IMR-90 (cell line): ENCODE results near the gene PID1. TPM values are rescaled to one million over a fixed set of nuclear protein-coding genes. Genes with fewer than 3 reads are reported as not detected.

Source experiments
- ATAC-seq: fragments of 200-7000 bp; cut with Tn5 transposase; 2 replicates; pipeline ENCODE4 v1.9.1; 2020; ENCODE audit warnings: low read depth, mild to moderate bottlenecking, moderate library complexity
- BruUV-seq: library from RNA; stranded (reverse); fragments of 400-500 nt; replicated peaks from 2 replicates; lab custom pipeline; 2021; lab: Mats Ljungman, UMichigan
- CTCF ChIA-PET: fragments of 300-600 bp; formaldehyde crosslinking; extraction: SDS; loops from one replicate; lab custom pipeline; 2021; ENCODE audit warnings: antibody characterized with exemption; lab: Yijun Ruan, JAX
- POLR2A ChIA-PET: fragments of 300-600 bp; sonication (Branson Sonifier 250); formaldehyde crosslinking; loops from one replicate; lab custom pipeline; 2022; ENCODE audit warnings: antibody characterized with exemption; ENCODE audit not compliant: unreplicated experiment; lab: Charles Lee
- DNase-seq: peaks from one replicate; pipeline ENCODE4 v3.0.0; 2013
- H2AFZ ChIP-seq: replicated peaks from 2 replicates; pipeline ENCODE3; 2013; ENCODE audit warnings: low read length, mild to moderate bottlenecking; ENCODE audit not compliant: poor library complexity
- H2AK5ac ChIP-seq: 2 replicates; pipeline ENCODE4 v1.6.1; 2013; ENCODE audit warnings: low read depth, low read length, inconsistent platforms
- H2AK9ac ChIP-seq: replicated peaks from 2 replicates; pipeline ENCODE3; 2013; ENCODE audit warnings: mild to moderate bottlenecking, low read depth, low read length, moderate library complexity; ENCODE audit not compliant: poor library complexity
- H2BK120ac ChIP-seq: 2 replicates; pipeline ENCODE4 v1.6.1; 2013; ENCODE audit warnings: low read depth, low read length, inconsistent platforms
- H2BK15ac ChIP-seq: 3 replicates; pipeline ENCODE4 v1.6.1; 2013; ENCODE audit warnings: low read depth, low read length, inconsistent platforms
- H2BK20ac ChIP-seq: 2 replicates; pipeline ENCODE4 v1.6.1; 2013; ENCODE audit warnings: low read depth, mild to moderate bottlenecking, inconsistent platforms, low read length, moderate library complexity
- H2BK5ac ChIP-seq: 2 replicates; pipeline ENCODE4 v1.6.1; 2013; ENCODE audit warnings: mild to moderate bottlenecking, low read depth, low read length, inconsistent platforms; ENCODE audit not compliant: poor library complexity, severe bottlenecking
- H3K14ac ChIP-seq: replicated peaks from 2 replicates; pipeline ENCODE4 v1.6.1; 2013; ENCODE audit warnings: low read depth, low read length, inconsistent platforms
- H3K18ac ChIP-seq: 2 replicates; pipeline ENCODE4 v1.6.1; 2013; ENCODE audit warnings: low read depth, low read length, control low read depth
- H3K23ac ChIP-seq: 2 replicates; pipeline ENCODE4 v1.6.1; 2013; ENCODE audit warnings: low read depth, low read length, inconsistent platforms
- H3K27ac ChIP-seq: 2 replicates; pipeline ENCODE4 v1.5.1; 2013; ENCODE audit warnings: mild to moderate bottlenecking, control low read depth, low read length; ENCODE audit not compliant: insufficient read depth
- H3K27me3 ChIP-seq: 2 replicates; pipeline ENCODE4 v1.6.1; 2013; ENCODE audit warnings: low read length; ENCODE audit not compliant: control insufficient read depth, insufficient read depth
- H3K36me3 ChIP-seq: 2 replicates; pipeline ENCODE4 v1.6.1; 2013; ENCODE audit warnings: low read length, mixed read lengths; ENCODE audit not compliant: control insufficient read depth, insufficient read depth
- H3K4ac ChIP-seq: 2 replicates; pipeline ENCODE4 v1.6.1; 2013; ENCODE audit warnings: low read depth, low read length, inconsistent platforms
- H3K4me1 ChIP-seq: 2 replicates; pipeline ENCODE4 v1.6.1; 2013; ENCODE audit warnings: low read length, mixed read lengths; ENCODE audit not compliant: control insufficient read depth, insufficient read depth
- H3K4me2 ChIP-seq: 2 replicates; pipeline ENCODE4 v1.6.1; 2013; ENCODE audit warnings: low read depth, mild to moderate bottlenecking, control low read depth, low read length, moderate library complexity
- H3K4me3 ChIP-seq: 2 replicates; pipeline ENCODE4 v1.5.1; 2013; ENCODE audit warnings: low read depth, mild to moderate bottlenecking, control low read depth, low read length, moderate library complexity; ENCODE audit not compliant: insufficient read depth
- H3K56ac ChIP-seq: 2 replicates; pipeline ENCODE4 v1.6.1; 2013; ENCODE audit warnings: low read length, inconsistent platforms; ENCODE audit not compliant: insufficient read depth; ENCODE audit errors: extremely low read depth
- H3K79me1 ChIP-seq, 2 experiments: 2 replicates each; pipeline ENCODE4 v1.6.1; 2013; ENCODE audit warnings: low read length in 2 of 2, inconsistent platforms in 1 of 2, low read depth in 1 of 2
- H3K9ac ChIP-seq: 2 replicates; pipeline ENCODE4 v1.6.1; 2013; ENCODE audit warnings: low read depth, low read length, control low read depth
- H3K9me1 ChIP-seq: 2 replicates; pipeline ENCODE4 v1.6.1; 2013; ENCODE audit warnings: low read length, inconsistent platforms; ENCODE audit not compliant: insufficient read depth
- H3K9me3 ChIP-seq: 2 replicates; pipeline ENCODE4 v1.6.1; 2013; ENCODE audit warnings: low read length; ENCODE audit not compliant: control insufficient read depth, insufficient read depth
- H4K20me1 ChIP-seq: 2 replicates; pipeline ENCODE4 v1.6.1; 2013; ENCODE audit warnings: low read length, inconsistent platforms; ENCODE audit not compliant: insufficient read depth
- H4K5ac ChIP-seq: 2 replicates; pipeline ENCODE4 v1.6.1; 2013; ENCODE audit warnings: mild to moderate bottlenecking, low read depth, low read length, control low read depth
- H4K8ac ChIP-seq, 2 experiments: 2 replicates each; pipeline ENCODE4 v1.6.1; 2013; ENCODE audit warnings: low read depth in 2 of 2, low read length in 2 of 2, control low read depth in 1 of 2, inconsistent platforms in 1 of 2
- H4K91ac ChIP-seq: 2 replicates; pipeline ENCODE4 v1.6.1; 2013; ENCODE audit warnings: low read depth, low read length, inconsistent platforms; ENCODE audit not compliant: insufficient read depth
- CEBPB ChIP-seq: IDR thresholded peaks from 2 replicates; pipeline ENCODE4 v1.6.1; 2012; ENCODE audit warnings: low read depth, low read length, improper control_type of control experiment
- CHD1 ChIP-seq: IDR thresholded peaks from 2 replicates; pipeline ENCODE4 v1.6.1; 2012; ENCODE audit warnings: low read depth, low read length, improper control_type of control experiment
- MAZ ChIP-seq: IDR thresholded peaks from 2 replicates; pipeline ENCODE4 v1.6.1; 2012; ENCODE audit warnings: low read depth, mild to moderate bottlenecking, low read length, improper control_type of control experiment, moderate library complexity, borderline replicate concordance
- NFE2L2 ChIP-seq: fragments of 150-350 bp; IDR thresholded peaks from 2 replicates; pipeline ENCODE4 v1.6.1; 2016; ENCODE audit warnings: low read depth, mild to moderate bottlenecking, low read length
- RAD21 ChIP-seq: IDR thresholded peaks from 2 replicates; pipeline ENCODE4 v1.6.1; 2012; ENCODE audit warnings: low read length, improper control_type of control experiment
- RCOR1 ChIP-seq: IDR thresholded peaks from 2 replicates; pipeline ENCODE4 v1.6.1; 2012; ENCODE audit warnings: mild to moderate bottlenecking, low read length, improper control_type of control experiment; ENCODE audit not compliant: insufficient replicate concordance
- RFX5 ChIP-seq: IDR thresholded peaks from 2 replicates; pipeline ENCODE4 v1.8.0; 2012; ENCODE audit warnings: low read depth, mild to moderate bottlenecking, low read length, moderate library complexity
- WGBS, 2 experiments: methylation state at CpG; one replicate each; pipeline versions ENCODE4 v1.1.5 to v1.1.7; 2013; ENCODE audit warnings: missing lambda C conversion rate in 2 of 2; ENCODE audit not compliant: insufficient read length in 1 of 2; ENCODE audit errors: extremely low coverage in 2 of 2; 5-methylcytosine and 5-hydroxymethylcytosine counted together
- dilution Hi-C: fragments of 300-500 bp; cut with HindIII; formaldehyde crosslinking; loops from one replicate; pipeline ENCODE4 v1.14.3; 2018; ENCODE audit warnings: low sequenced_read_pairs; ENCODE audit not compliant: unreplicated experiment
- in situ Hi-C: fragments of 300-500 bp; cut with MboI; formaldehyde crosslinking; loops from 3 replicates; pipeline ENCODE4 v1.14.3; 2019; ENCODE audit warnings: low sequenced_read_pairs, inconsistent platforms, mixed read lengths
- intact Hi-C: fragments of 100-400 bp; cut with micrococcal nuclease; formaldehyde crosslinking; loops from 2 replicates; pipeline ENCODE4 v1.10.0; 2022
- polyA plus RNA-seq, 3 experiments: library from polyadenylated mRNA; depleted of rRNA; stranded (reverse); fragments of >200 nt; gene quantifications; 2 replicates each; pipeline ENCODE4 v1.2.3, GENCODE V29; 2012; ENCODE audit warnings: low replicate concordance in 1 of 3
- total RNA-seq: library from RNA; depleted of rRNA; stranded (reverse); fragments of >200 nt; gene quantifications from 2 replicates; pipeline ENCODE4 v1.2.3, GENCODE V29; 2012
- TF ChIP-seq, protein P1 (sequence below): conservative IDR thresholded peaks from 2 replicates; pipeline ENCODE4 v1.5.1; 2012; ENCODE audit warnings: mild to moderate bottlenecking, low read depth, low read length, improper control_type of control experiment
- TF ChIP-seq, protein P2 (sequence below): fragments of 150-350 bp; IDR thresholded peaks from 2 replicates; pipeline ENCODE4 v1.6.1; 2017; ENCODE audit warnings: mild to moderate bottlenecking, antibody characterized with exemption, low read length, low read depth

PID1 gene
- total and polyA plus RNA-seq, 2 of the 4 experiments (the other 2 are of a cell fraction), result 0.90 to 1.9 TPM

- Histone ChIP-seq H4K91ac (no peak overlapping the region), H3K9me3 (peaks cover 12% of the 10 kb centered on the region), H3K27me3 (no peaks in the 10 kb centered on the region), H3K4ac (no peak overlapping the region), H2AK9ac (no peak overlapping the region), H3K56ac (no peak overlapping the region), H3K14ac (no peak overlapping the region), H3K9ac (no peak overlapping the region), H3K4me2 (no peak overlapping the region), H2BK5ac (no peak overlapping the region), H2BK20ac (no peak overlapping the region), H2AFZ (no peak overlapping the region), H3K9me1 (no peaks in the 10 kb centered on the region), H2BK15ac (no peak overlapping the region), H4K5ac (no peak overlapping the region), H2AK5ac (no peak overlapping the region), H3K79me1 (no peaks in the 10 kb centered on the region), H3K18ac (no peak overlapping the region), H3K23ac (no peak overlapping the region), H3K36me3 (no peaks in the 10 kb centered on the region), H3K27ac (no peak overlapping the region), H4K20me1 (no peaks in the 10 kb centered on the region), H3K4me3 (no peak overlapping the region), H2BK120ac (no peak overlapping the region), H4K8ac (no peak overlapping the region), H3K4me1 (no peaks in the 10 kb centered on the region)
- DNase-seq (no peak), ATAC-seq (no peak)
- dilution Hi-C loops (no loop called here), in situ Hi-C loops (no loop called here), intact Hi-C loops (no loop called here)
- TF ChIP-seq, protein P1, sequence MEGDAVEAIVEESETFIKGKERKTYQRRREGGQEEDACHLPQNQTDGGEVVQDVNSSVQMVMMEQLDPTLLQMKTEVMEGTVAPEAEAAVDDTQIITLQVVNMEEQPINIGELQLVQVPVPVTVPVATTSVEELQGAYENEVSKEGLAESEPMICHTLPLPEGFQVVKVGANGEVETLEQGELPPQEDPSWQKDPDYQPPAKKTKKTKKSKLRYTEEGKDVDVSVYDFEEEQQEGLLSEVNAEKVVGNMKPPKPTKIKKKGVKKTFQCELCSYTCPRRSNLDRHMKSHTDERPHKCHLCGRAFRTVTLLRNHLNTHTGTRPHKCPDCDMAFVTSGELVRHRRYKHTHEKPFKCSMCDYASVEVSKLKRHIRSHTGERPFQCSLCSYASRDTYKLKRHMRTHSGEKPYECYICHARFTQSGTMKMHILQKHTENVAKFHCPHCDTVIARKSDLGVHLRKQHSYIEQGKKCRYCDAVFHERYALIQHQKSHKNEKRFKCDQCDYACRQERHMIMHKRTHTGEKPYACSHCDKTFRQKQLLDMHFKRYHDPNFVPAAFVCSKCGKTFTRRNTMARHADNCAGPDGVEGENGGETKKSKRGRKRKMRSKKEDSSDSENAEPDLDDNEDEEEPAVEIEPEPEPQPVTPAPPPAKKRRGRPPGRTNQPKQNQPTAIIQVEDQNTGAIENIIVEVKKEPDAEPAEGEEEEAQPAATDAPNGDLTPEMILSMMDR, result no peak
- TF ChIP-seq RCOR1, result no peak
- TF ChIP-seq, protein P2, sequence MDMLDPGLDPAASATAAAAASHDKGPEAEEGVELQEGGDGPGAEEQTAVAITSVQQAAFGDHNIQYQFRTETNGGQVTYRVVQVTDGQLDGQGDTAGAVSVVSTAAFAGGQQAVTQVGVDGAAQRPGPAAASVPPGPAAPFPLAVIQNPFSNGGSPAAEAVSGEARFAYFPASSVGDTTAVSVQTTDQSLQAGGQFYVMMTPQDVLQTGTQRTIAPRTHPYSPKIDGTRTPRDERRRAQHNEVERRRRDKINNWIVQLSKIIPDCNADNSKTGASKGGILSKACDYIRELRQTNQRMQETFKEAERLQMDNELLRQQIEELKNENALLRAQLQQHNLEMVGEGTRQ, result no peak
- no peak for TF ChIP-seq CEBPB
- no peak for TF ChIP-seq RFX5
- no peak for TF ChIP-seq CHD1
- no peak for TF ChIP-seq MAZ
- no peak for TF ChIP-seq RAD21
- no peak for TF ChIP-seq NFE2L2
- CTCF ChIA-PET, result no interaction called here
- BruUV-seq, result no TSS peak
- POLR2A ChIA-PET, result no interaction called here
- WGBS, 2 experiments, result no CpG with 5 or more reads among the region's 1 CpG
Measured at GRCh38 chr2:228986961-228987360, 284.1 kb downstream of the PID1 start.
